ENCODE data around the gene NHS. TPM values are rescaled to one million over a fixed set of nuclear protein-coding genes. Genes with fewer than 3 reads are reported as not detected.

The NHS gene
- total RNA-seq, 2 donors from 2014 or later: 6.0 to 7.3 TPM

GRCh38 chrX:17655211-17656034 lies 280.4 kb downstream of the NHS start:
- Mint-ChIP-seq H3K4me3 (peak overlapping the region; percentile 58), H3K9me3 (no peaks in the 10 kb centered on the region), H3K27ac (no peak overlapping the region), H3K27me3 (ENCODE audit: insufficient read depth) (peaks cover 68% of the 10 kb centered on the region), H3K36me3 (ENCODE audit: low read depth) (no peaks in the 10 kb centered on the region), H3K4me1 (peaks cover 12% of the 10 kb centered on the region)
- Histone ChIP-seq H3K4me3 (ENCODE audit: low read length) (peak overlapping the region; percentile 74), H3K36me3 (ENCODE audit: control insufficient read depth, insufficient read depth, low read length) (no peaks in the 10 kb centered on the region), H3K4me1 (ENCODE audit: control insufficient read depth, insufficient read depth, low read length) (no peaks in the 10 kb centered on the region), H3K27ac (ENCODE audit: low read depth, low read length) (no peak overlapping the region), H3K27me3 (ENCODE audit: control insufficient read depth, insufficient read depth, low read length, poor library complexity, severe bottlenecking) (peaks cover 41% of the 10 kb centered on the region), H3K9me3 (ENCODE audit: control insufficient read depth, low read length) (no peaks in the 10 kb centered on the region), H3K9ac (ENCODE audit: extremely low read depth, low read length, poor library complexity, severe bottlenecking) (no peak overlapping the region)
- 2% methylated on average over 7 to 47 of the region's 48 CpGs for WGBS, 2 experiments (ENCODE audit: insufficient coverage in 1 of 2, insufficient read length in 1 of 2)
- TF ChIP-seq CTCF (conservative IDR thresholded peaks at IDR 0.05): peak; percentile 31
- DNase-seq: peak; percentile 76

- Mint-ChIP-seq H3K27me3 (ENCODE audit: insufficient read depth) (peaks cover 67% of the 10 kb centered on the region), H3K27ac (no peak overlapping the region), H3K9me3 (no peaks in the 10 kb centered on the region), H3K4me1 (peaks cover 12% of the 10 kb centered on the region), H3K36me3 (ENCODE audit: low read depth) (no peaks in the 10 kb centered on the region), H3K4me3 (peak overlapping the region; percentile 58)
- Histone ChIP-seq H3K9me3 (ENCODE audit: control insufficient read depth, low read length) (no peaks in the 10 kb centered on the region), H3K4me3 (ENCODE audit: low read length) (peak overlapping the region; percentile 74), H3K9ac (ENCODE audit: extremely low read depth, low read length, poor library complexity, severe bottlenecking) (no peak overlapping the region), H3K4me1 (ENCODE audit: control insufficient read depth, insufficient read depth, low read length) (no peaks in the 10 kb centered on the region), H3K36me3 (ENCODE audit: control insufficient read depth, insufficient read depth, low read length) (no peaks in the 10 kb centered on the region), H3K27ac (ENCODE audit: low read depth, low read length) (no peak overlapping the region), H3K27me3 (ENCODE audit: control insufficient read depth, insufficient read depth, low read length, poor library complexity, severe bottlenecking) (peaks cover 41% of the 10 kb centered on the region)
- peak; percentile 64 for DNase-seq
- no peak for TF ChIP-seq CTCF (conservative IDR thresholded peaks at IDR 0.05)
- 4 to 8% methylated on average over 2 to 33 of the region's 36 CpGs for WGBS, 2 experiments (ENCODE audit: insufficient coverage in 1 of 2, insufficient read length in 1 of 2)
Observed at GRCh38 chrX:17656035-17656418, 281.0 kb downstream of the NHS start.

- H3K4me1 ChIP-seq (ENCODE audit: control insufficient read depth, insufficient read depth, low read length): no peaks in the 10 kb centered on the region
- no peak for TF ChIP-seq CTCF (conservative IDR thresholded peaks at IDR 0.05)
- peaks cover 12% of the 10 kb centered on the region for H3K4me1 Mint-ChIP-seq
- peak overlapping the region; percentile 58 for H3K4me3 Mint-ChIP-seq
- WGBS, 2 experiments (ENCODE audit: insufficient coverage in 1 of 2, insufficient read length in 1 of 2): 41 to 61% methylated on average over 3 to 16 of the region's 16 CpGs
- no peaks in the 10 kb centered on the region for H3K36me3 ChIP-seq (ENCODE audit: control insufficient read depth, insufficient read depth, low read length)
- DNase-seq: no peak
- peaks cover 64% of the 10 kb centered on the region for H3K27me3 Mint-ChIP-seq (ENCODE audit: insufficient read depth)
- no peaks in the 10 kb centered on the region for H3K36me3 Mint-ChIP-seq (ENCODE audit: low read depth)
- no peak overlapping the region for H3K9ac ChIP-seq (ENCODE audit: extremely low read depth, low read length, poor library complexity, severe bottlenecking)
- H3K27ac ChIP-seq (ENCODE audit: low read depth, low read length): no peak overlapping the region
- no peak overlapping the region for H3K27ac Mint-ChIP-seq
- H3K27me3 ChIP-seq (ENCODE audit: control insufficient read depth, insufficient read depth, low read length, poor library complexity, severe bottlenecking): peaks cover 41% of the 10 kb centered on the region
- H3K9me3 ChIP-seq (ENCODE audit: control insufficient read depth, low read length): no peaks in the 10 kb centered on the region
- H3K9me3 Mint-ChIP-seq: no peaks in the 10 kb centered on the region
- H3K4me3 ChIP-seq (ENCODE audit: low read length): no peak overlapping the region
Observed at GRCh38 chrX:17656556-17656955, 281.6 kb downstream of the NHS start.
